ENCODE results near the gene FOXA2.
"Not testable (repeated sequence)": the region's sequence is repeated elsewhere in the genome, so short reads cannot be mapped to it uniquely, and the experiment has no call there.

Gene FOXA2

DNA sequence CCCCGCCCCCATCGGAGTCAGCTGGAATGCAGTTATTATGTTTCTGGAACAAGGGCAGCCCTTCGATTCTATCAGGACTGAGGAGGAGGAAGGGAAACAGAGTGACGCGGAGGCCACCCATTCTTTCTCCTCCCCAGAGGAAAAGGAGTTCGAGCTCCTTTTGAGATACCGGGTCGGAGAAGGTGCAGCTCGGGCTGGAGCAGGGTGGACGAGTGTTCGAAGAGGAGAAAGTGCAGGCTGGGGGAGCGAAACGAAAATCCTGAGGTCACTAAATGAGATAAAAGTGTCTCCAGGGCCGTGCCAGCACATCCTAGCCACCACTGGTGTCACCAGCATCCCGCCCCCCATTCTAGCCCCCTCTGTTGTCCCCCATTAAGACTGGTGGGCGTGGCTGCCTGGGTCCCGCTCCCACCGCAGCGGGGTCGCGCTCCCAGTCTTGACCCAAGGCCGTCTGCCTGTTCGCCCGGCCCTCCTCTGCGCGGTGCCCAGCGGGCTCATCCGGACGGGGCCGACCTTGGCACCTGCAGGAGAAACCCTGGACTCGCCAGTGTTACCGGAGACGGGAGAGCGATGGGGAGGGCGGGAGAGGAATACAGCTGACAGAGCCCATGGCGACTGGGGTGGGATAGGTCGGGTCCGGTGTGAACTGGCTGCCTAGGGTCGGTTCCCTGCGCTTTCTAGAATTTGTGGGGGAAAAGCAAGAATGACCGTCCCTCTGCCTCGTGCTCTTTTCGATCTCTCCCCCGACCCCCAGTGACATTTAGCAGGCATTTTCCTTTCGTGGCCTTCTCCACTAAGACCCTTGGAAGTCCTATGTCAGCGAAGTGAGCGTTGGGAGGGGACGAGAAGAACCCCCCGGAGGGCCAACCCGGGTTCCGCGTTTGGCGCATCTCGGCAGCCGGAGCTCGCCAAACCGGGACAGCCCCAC is 16.2 kb downstream of the FOXA2 start:
- DNase-seq (ENCODE audit: low read depth in 3 of 3) = no peak

GRCh38 chr20:22566876-22567658 is 17.3 kb downstream of the FOXA2 start:
- DNase-seq (ENCODE audit: low read depth in 3 of 3) = no peak

DNA sequence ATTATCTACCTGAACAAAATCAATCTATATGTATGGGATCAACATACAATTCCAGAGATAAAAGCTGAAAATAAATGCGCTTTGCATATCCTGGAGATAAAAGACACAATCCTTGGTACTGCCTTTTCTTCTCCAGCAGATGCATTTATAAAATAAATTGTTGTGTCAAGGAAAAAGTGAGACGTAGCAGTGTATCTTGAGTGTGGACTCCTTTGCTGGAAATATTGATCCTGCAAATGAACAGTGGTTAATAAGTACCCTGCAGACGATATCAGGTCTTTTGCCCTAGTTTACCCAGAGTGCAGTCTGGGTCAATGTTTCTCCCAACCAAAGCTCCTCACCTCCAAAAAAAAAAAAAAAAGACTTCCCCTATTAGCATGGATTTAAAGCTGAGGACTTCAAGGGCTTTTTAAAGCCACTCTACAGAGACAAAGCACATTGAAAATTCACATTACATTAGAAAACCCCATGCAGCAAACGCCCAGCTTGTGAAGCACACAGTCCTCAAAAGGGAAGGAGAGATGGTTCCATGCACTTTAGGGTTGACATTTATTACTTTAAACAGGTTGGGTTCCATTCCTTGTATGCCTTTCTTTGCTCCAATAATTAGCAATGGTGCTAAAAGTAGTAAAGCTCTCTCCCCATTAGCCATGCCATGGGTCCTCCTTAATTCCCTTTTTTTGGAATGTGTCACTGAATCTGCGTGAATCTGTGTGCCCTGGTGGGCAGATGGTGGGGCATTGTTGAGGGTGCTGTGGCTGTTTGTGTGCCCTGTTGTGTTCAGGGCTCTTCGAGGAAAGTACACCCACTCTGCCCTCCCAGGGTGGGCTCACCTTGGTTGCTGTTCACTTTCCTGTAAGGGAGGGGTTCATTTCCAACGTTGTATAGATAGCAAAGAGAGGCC is 21.1 kb downstream of the FOXA2 start:
- DNase-seq (ENCODE audit: low read depth in 3 of 3) = no peak

GRCh38 chr20:22562620-22563019 is 21.8 kb downstream of the FOXA2 start:
- no peak for DNase-seq (ENCODE audit: low read depth in 3 of 3)

DNA sequence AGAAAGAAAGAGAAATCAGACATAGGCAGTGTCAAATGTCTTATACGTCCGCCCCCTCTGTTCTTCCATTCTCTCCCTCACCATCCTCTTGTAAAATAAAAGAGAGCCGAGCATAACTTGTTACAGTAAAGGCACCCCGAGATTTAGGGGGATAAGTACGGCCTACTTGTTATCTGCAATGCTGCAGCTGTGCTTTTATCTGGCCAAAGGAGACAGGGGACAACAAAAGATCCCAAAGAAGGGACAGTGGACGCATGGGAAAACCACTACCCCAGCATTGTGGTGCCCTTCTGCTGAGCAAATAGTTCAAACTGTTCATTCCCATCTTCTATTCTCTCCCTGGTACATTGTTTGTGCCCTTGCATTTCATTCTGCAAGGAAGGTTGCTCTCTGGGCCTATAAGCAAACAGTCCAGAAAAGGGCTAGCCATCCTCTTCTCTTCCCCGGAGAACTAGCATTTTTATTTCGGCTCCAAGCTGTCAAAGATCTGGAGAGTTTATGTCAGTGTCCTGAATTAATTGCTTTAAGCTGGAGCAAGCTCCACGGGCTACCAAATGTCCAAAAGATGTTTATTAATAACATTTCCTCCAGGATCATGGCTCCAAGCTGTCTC is 22.3 kb downstream of the FOXA2 start:
- no peak for DNase-seq (ENCODE audit: low read depth in 3 of 3)

DNA sequence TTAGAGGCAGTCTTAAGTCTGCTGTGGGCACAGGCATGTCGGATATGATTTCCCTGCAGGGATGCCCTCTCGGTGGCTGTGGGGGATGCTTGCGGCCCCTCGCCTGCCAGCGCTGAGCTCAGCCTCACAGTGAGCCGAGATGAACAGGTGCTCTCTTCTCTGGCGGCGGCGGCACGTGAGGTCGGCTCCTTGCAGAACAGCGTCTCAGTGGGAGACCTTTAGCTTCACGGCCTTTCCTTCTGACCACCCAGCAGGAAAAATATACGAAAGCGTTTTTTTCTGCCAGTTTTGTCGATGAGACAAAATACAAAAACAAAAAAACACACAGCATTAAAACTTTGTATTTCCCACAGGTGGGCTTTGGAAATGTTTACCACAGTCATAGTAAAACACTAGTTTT is 23.6 kb downstream of the FOXA2 start:
- no peak for DNase-seq (ENCODE audit: low read depth in 3 of 3)

- no peak for DNase-seq (ENCODE audit: low read depth in 3 of 3)
These were observed 24.6 kb downstream of the FOXA2 start for GRCh38 chr20:22559711-22560318.

GRCh38 chr20:22557403-22558276 is 26.7 kb downstream of the FOXA2 start:
- no peak for DNase-seq (ENCODE audit: low read depth in 3 of 3)

- no peak for DNase-seq (ENCODE audit: low read depth in 3 of 3)
These were observed 27.8 kb downstream of the FOXA2 start for GRCh38 chr20:22556565-22557056.

- DNase-seq (ENCODE audit: low read depth in 3 of 3) = no peak
These were observed 28.4 kb downstream of the FOXA2 start for GRCh38 chr20:22555791-22556564.

DNA sequence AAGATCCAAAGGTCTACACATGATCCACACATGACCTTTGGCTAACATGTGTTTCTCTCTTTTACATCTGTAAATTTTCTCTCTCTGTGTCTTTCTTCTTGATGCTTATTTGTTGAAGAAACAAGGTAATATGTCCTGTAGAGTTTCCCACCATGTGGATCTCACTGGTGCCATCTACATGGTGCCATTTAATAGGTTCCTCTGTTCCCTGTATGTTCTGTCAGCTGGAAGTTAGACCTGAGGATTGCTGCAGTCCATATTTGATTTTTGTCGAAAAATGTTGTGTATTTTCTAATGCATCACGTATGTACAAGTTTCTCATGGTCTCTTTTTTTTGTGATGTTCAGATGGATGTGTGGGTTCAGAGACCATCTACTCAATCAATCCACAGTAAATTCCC is 30.0 kb downstream of the FOXA2 start:
- DNase-seq (ENCODE audit: low read depth in 3 of 3) = no peak

GRCh38 chr20:22550514-22550913 is 33.9 kb downstream of the FOXA2 start:
- not testable (repeated sequence) for DNase-seq (ENCODE audit: low read depth in 3 of 3)

- no peak for DNase-seq (ENCODE audit: low read depth in 3 of 3)
These were observed 36.3 kb downstream of the FOXA2 start for GRCh38 chr20:22548040-22548439.

- DNase-seq (ENCODE audit: low read depth in 3 of 3) = no peak
These were observed 38.0 kb downstream of the FOXA2 start for GRCh38 chr20:22546344-22546743.

DNA sequence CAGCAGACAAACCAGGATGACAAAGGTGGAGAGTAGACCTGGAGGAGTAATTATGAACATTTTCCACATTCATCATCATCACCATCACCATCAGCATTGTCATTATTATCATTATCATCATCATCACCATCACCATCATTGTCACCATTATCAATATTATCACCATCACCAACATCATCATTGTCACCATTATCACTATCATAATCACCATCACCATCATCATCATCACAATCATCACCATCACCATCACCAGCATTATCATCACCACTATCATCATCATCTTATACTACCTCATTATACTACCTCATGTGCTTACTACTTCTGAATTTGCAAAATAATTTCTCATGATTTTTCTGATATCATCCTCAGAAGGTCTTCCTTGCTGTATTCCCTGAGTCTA is 39.3 kb downstream of the FOXA2 start:
- DNase-seq (ENCODE audit: low read depth in 3 of 3) = no peak

- DNase-seq (ENCODE audit: low read depth in 3 of 3) = no peak
These were observed 39.9 kb downstream of the FOXA2 start for GRCh38 chr20:22544462-22544861.

DNA sequence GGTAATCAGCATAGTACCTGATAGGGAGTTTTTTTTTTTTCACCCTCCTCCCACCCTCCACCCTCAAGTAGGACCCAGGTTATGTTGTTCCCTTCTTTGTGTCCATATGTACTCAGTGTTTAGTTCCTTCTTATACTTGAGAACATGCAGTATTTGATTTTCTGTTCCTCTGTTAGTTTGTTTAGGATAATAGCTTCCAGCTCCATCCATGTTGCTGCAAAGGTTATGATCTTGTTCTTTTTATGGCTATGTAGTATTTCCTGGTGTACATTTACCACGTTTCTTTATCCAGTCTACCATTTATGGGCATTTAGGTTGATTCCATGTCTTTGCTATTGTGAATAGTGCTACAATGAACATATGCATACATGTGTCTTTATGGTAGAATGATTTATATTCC is 41.9 kb downstream of the FOXA2 start:
- no peak for DNase-seq (ENCODE audit: low read depth in 3 of 3)

GRCh38 chr20:22540832-22541231 is 43.5 kb downstream of the FOXA2 start:
- no peak for DNase-seq (ENCODE audit: low read depth in 3 of 3)

All from stimulated activated CD4-positive, alpha-beta T cell treated with anti-CD3 and anti-CD28 coated beads, TNF-alpha, amount 100 ng/mL, for 48 hours (primary cell).